Measurements from ENCODE around the gene RAX2.

GRCh38 chr19:3803114-3803888 is 31.3 kb upstream of the RAX2 start:
- TF ChIP-seq POLR2A (IDR thresholded peaks at IDR 0.05; ENCODE audit: control extremely low read depth in 1 of 2, low read depth in 2 of 2, low read length in 2 of 2) (no peak), EP300 (IDR thresholded peaks at IDR 0.05; ENCODE audit: borderline replicate concordance in 1 of 2, low read depth in 2 of 2, low read length in 2 of 2) (no peak), SP2 (IDR thresholded peaks at IDR 0.05; ENCODE audit: low read length) (no peak), BACH1 (IDR thresholded peaks at IDR 0.05; ENCODE audit: low read length) (no peak), TAF1 (IDR thresholded peaks at IDR 0.05; ENCODE audit: low read depth, low read length) (no peak), CREB1 (IDR thresholded peaks at IDR 0.05) (no peak)
- TF ChIP-seq, protein P1, sequence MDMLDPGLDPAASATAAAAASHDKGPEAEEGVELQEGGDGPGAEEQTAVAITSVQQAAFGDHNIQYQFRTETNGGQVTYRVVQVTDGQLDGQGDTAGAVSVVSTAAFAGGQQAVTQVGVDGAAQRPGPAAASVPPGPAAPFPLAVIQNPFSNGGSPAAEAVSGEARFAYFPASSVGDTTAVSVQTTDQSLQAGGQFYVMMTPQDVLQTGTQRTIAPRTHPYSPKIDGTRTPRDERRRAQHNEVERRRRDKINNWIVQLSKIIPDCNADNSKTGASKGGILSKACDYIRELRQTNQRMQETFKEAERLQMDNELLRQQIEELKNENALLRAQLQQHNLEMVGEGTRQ (IDR thresholded peaks at IDR 0.05; ENCODE audit: low read length): no peak
- TF ChIP-seq, protein P2, sequence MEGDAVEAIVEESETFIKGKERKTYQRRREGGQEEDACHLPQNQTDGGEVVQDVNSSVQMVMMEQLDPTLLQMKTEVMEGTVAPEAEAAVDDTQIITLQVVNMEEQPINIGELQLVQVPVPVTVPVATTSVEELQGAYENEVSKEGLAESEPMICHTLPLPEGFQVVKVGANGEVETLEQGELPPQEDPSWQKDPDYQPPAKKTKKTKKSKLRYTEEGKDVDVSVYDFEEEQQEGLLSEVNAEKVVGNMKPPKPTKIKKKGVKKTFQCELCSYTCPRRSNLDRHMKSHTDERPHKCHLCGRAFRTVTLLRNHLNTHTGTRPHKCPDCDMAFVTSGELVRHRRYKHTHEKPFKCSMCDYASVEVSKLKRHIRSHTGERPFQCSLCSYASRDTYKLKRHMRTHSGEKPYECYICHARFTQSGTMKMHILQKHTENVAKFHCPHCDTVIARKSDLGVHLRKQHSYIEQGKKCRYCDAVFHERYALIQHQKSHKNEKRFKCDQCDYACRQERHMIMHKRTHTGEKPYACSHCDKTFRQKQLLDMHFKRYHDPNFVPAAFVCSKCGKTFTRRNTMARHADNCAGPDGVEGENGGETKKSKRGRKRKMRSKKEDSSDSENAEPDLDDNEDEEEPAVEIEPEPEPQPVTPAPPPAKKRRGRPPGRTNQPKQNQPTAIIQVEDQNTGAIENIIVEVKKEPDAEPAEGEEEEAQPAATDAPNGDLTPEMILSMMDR (IDR thresholded peaks at IDR 0.05; ENCODE audit: control extremely low read depth in 1 of 3, insufficient read depth in 1 of 3, low read depth in 1 of 3, low read length in 3 of 3): no peak
